Hepatocyte (in vitro differentiated cells): ENCODE measurements around the gene KNDC1.

Source experiments
- EZH2 ChIP-seq: fragments of 200-600 bp; sonication (generic); IDR thresholded peaks from 2 replicates; pipeline ENCODE4 v1.6.1; 2016; ENCODE audit warnings: antibody characterized with exemption, mild to moderate bottlenecking, borderline replicate concordance
- EZH2phosphoT487 ChIP-seq: fragments of 200-600 bp; sonication (generic); IDR thresholded peaks from one replicate; pipeline ENCODE4 v1.6.1; 2018; ENCODE audit warnings: antibody characterized with exemption, mild to moderate bottlenecking, low read depth, moderate library complexity; ENCODE audit not compliant: unreplicated experiment, severe bottlenecking
- TF ChIP-seq, protein P1 (sequence below): fragments of 200-600 bp; sonication (generic); IDR thresholded peaks from 2 replicates; pipeline ENCODE4 v1.5.1; 2016; ENCODE audit warnings: antibody characterized with exemption, mild to moderate bottlenecking; ENCODE audit not compliant: poor library complexity

DNA sequence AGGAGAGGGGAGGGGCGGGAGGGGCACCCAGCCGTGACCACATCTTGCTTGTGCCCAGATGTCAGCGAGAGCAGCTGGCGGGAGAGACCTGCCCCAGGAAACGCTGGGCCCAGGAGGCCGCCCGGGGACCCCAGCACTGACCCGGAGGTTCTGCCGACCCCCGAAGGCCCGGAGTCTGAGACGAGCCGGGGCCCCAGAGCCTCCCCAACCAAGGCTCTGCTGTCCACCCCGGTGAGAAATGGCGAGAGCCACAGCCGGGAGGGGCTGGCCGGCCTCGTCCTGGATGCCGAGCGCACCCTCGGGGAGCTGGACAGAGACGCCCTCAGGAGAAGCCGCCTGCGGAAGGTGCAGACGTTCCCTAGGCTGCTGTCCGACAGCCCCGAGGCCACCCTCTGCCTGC, 25.9 kb downstream of the KNDC1 start:
- TF ChIP-seq, protein P1, sequence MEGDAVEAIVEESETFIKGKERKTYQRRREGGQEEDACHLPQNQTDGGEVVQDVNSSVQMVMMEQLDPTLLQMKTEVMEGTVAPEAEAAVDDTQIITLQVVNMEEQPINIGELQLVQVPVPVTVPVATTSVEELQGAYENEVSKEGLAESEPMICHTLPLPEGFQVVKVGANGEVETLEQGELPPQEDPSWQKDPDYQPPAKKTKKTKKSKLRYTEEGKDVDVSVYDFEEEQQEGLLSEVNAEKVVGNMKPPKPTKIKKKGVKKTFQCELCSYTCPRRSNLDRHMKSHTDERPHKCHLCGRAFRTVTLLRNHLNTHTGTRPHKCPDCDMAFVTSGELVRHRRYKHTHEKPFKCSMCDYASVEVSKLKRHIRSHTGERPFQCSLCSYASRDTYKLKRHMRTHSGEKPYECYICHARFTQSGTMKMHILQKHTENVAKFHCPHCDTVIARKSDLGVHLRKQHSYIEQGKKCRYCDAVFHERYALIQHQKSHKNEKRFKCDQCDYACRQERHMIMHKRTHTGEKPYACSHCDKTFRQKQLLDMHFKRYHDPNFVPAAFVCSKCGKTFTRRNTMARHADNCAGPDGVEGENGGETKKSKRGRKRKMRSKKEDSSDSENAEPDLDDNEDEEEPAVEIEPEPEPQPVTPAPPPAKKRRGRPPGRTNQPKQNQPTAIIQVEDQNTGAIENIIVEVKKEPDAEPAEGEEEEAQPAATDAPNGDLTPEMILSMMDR, result no peak
- no peak for TF ChIP-seq EZH2phosphoT487
- TF ChIP-seq EZH2, result no peak
